ENCODE results near the gene SDR42E2.

Gene SDR42E2

DNA sequence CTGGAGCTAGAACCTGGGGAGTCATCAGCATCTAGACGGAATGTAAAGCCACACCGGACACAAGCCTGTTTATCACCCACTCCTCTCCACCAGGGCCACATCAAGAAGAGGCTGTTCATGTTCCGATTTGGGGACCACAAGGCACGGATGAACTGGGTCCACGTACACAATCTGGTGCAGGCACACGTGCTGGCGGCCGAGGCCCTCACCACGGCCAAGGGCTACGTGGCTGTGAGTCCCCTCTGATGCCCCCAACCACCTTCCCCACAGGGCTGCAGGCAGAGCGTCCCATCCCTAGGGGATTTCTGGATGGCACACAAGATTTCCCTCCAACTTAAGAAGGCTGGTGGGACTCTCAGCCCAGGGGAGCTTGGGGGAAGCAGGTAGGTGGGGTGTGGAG is 19.1 kb downstream of the SDR42E2 start:
- TF ChIP-seq, protein P1, sequence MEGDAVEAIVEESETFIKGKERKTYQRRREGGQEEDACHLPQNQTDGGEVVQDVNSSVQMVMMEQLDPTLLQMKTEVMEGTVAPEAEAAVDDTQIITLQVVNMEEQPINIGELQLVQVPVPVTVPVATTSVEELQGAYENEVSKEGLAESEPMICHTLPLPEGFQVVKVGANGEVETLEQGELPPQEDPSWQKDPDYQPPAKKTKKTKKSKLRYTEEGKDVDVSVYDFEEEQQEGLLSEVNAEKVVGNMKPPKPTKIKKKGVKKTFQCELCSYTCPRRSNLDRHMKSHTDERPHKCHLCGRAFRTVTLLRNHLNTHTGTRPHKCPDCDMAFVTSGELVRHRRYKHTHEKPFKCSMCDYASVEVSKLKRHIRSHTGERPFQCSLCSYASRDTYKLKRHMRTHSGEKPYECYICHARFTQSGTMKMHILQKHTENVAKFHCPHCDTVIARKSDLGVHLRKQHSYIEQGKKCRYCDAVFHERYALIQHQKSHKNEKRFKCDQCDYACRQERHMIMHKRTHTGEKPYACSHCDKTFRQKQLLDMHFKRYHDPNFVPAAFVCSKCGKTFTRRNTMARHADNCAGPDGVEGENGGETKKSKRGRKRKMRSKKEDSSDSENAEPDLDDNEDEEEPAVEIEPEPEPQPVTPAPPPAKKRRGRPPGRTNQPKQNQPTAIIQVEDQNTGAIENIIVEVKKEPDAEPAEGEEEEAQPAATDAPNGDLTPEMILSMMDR (conservative IDR thresholded peaks at IDR 0.05): no peak
- H3K27ac ChIP-seq: no peak overlapping the region

GRCh38 chr16:22181843-22182242 is 19.5 kb downstream of the SDR42E2 start:
- TF ChIP-seq, protein P1 (conservative IDR thresholded peaks at IDR 0.05): no peak
- H3K27ac ChIP-seq: no peak overlapping the region

DNA sequence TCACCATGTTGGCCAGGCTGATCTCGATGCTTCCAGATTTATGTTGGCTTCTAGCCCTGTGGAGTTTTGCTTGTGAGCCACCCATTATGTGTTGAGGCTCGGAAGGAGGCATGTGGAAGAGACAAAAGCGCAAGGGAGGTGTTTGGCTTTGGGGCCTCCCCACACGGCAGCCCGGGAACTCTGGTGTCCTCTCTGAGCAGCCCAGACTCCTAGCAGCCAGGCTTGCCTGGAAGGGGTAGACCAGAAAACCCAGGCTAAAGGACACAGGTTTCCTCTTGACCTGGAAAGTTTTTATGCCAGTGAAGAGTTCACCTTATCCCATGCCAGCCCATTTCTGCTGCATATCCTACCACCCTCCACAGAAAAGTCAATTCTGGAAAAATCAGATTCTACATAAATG is 21.0 kb downstream of the SDR42E2 start:
- no peak overlapping the region for H3K27ac ChIP-seq
- TF ChIP-seq, protein P1 (conservative IDR thresholded peaks at IDR 0.05): no peak

DNA sequence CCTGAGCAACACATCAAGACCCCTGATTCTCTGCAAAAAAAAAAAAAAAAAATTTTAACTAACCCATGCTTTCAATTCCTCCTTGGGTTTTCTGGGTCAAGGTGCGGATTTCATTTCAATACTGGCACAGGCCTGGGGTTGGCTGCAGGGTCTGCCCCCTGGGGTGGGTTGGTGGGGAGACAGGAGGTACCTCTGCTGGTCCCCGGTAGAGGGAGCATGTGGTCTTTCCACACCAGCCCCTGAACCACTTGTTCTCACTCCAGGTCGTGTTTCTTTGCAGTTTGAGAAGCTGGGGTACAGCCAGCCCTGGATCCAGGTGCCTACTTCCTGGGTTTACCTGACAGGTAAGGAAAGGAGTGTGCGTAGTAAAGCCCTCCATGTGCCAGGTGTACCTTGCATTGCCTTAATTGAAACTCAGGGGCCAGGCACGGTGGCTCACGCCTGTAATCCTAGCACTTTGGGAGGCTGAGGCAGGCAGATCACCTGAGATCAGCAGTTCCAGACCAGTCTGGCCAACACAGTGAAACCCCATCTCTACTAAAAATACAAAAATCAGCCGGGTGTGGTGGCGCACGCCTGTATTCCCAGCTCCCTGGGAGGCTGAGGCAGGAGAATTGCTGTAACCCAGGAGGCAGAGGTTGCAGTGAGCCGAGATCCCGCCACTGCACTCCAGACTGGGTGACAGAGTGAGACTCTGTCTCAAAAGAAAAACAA is 21.8 kb downstream of the SDR42E2 start:
- no peak overlapping the region for H3K27ac ChIP-seq
- TF ChIP-seq, protein P1 (conservative IDR thresholded peaks at IDR 0.05): peak; percentile 19; the same call in 1 of the 2 replicates

DNA sequence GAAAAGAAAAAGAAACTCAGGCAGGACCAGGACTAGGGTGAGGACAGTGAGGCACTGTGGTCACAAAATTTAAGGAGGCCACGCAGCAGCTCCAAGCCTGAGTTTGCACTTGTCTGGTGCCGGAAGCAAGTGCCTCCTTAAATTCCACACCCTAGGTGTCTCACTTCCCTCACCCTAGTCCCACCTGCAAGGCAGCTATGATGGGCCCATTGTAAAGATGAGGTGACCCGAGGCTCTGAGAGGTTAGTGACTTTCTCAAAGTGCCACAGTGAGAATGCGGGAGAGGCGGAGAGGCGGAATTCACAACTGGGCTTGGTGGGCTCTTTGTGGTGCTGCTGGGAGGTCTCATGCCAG is 22.3 kb downstream of the SDR42E2 start:
- H3K27ac ChIP-seq: no peak overlapping the region
- TF ChIP-seq, protein P1 (conservative IDR thresholded peaks at IDR 0.05): no peak

DNA sequence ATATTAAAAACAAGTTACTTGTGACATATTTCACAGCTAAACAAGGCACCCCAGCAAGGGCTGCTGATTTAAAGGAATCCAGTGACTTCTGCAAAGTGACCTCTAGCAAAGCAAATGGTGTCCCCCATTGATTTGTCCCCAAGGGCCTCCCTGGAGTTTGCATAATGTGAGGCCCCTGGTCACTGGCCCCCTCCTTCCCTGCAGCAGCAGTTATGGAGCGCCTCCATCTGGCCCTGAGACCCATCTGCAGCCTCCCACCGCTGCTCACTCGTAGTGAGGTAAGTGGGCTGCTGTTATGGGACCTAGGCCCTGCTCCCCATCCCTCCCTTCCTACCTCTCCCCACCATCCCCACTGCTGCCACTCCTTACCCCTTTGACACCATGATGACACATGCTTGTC is 24.2 kb downstream of the SDR42E2 start:
- H3K27ac ChIP-seq: no peak overlapping the region
- TF ChIP-seq, protein P1 (conservative IDR thresholded peaks at IDR 0.05): no peak

GRCh38 chr16:22188267-22188594 is 25.9 kb downstream of the SDR42E2 start:
- TF ChIP-seq, protein P1 (conservative IDR thresholded peaks at IDR 0.05): no peak
- peak overlapping the region; percentile 77; the same call in 1 of the 2 replicates for H3K27ac ChIP-seq
